ENCODE results near the gene CLDN5.

The CLDN5 gene

DNA sequence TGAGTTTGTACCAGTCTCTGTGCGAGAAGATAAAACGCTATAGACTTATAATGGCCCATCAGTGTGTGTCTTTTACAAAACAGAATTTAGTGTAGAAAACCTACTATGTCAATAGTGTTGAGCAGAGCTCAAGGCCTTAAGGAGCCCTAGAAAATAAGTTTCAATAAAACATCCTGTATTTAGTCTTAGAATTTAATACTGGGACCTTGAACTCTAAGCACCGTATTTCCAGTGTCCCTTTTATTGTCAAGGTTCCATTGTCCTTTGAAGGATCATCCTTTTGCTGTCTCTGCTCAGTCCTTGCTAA lies 27.9 kb downstream of the CLDN5 start:
- TF ChIP-seq, protein P1, sequence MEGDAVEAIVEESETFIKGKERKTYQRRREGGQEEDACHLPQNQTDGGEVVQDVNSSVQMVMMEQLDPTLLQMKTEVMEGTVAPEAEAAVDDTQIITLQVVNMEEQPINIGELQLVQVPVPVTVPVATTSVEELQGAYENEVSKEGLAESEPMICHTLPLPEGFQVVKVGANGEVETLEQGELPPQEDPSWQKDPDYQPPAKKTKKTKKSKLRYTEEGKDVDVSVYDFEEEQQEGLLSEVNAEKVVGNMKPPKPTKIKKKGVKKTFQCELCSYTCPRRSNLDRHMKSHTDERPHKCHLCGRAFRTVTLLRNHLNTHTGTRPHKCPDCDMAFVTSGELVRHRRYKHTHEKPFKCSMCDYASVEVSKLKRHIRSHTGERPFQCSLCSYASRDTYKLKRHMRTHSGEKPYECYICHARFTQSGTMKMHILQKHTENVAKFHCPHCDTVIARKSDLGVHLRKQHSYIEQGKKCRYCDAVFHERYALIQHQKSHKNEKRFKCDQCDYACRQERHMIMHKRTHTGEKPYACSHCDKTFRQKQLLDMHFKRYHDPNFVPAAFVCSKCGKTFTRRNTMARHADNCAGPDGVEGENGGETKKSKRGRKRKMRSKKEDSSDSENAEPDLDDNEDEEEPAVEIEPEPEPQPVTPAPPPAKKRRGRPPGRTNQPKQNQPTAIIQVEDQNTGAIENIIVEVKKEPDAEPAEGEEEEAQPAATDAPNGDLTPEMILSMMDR (IDR thresholded peaks at IDR 0.05; ENCODE audit: low read depth, low read length) = no peak
- H3K4me3 ChIP-seq (ENCODE audit: low read depth, low read length) = no peak overlapping the region

- TF ChIP-seq, protein P1 (IDR thresholded peaks at IDR 0.05; ENCODE audit: low read depth, low read length) = no peak
Observed at GRCh38 chr22:19495562-19496323, 28.5 kb downstream of the CLDN5 start.

DNA sequence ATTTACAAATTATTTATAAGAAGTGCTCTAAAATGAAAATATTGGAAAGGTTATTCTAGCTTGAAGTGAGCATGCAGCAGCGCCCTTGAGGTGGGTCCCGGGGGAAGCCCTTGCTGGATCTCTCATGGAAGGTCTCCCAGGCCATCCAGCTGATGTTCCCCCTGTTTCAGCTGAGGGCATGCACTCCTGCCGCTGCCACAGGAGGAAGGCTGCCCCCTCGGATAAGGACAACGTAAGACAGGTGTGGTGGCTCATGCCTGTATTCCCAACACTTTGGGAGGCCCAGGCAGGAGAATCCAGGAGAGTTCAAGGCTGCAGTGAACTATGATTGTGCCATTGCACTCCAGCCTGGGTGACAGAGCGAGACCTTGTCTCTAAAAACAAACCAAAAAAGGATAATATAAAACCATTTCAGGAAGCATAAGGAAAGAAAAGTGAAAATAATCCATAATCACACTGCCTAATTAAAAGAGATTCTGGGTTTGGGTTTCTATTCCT lies 29.5 kb downstream of the CLDN5 start:
- TF ChIP-seq, protein P1 (IDR thresholded peaks at IDR 0.05; ENCODE audit: low read depth, low read length) = no peak
- H3K4me3 ChIP-seq (ENCODE audit: low read depth, low read length) = no peak overlapping the region

More at GRCh38 chr22:19495562-19496323, 28.5 kb downstream of the CLDN5 start:
- H3K4me3 ChIP-seq (ENCODE audit: low read depth, low read length) = no peak overlapping the region

- TF ChIP-seq, protein P1 (IDR thresholded peaks at IDR 0.05; ENCODE audit: low read depth, low read length) = no peak
Observed at GRCh38 chr22:19494001-19494560, 30.1 kb downstream of the CLDN5 start.

GRCh38 chr22:19492504-19493174 lies 31.6 kb downstream of the CLDN5 start:
- TF ChIP-seq, protein P1 (IDR thresholded peaks at IDR 0.05; ENCODE audit: low read depth, low read length) = no peak
- no peak overlapping the region for H3K4me3 ChIP-seq (ENCODE audit: low read depth, low read length)

More at GRCh38 chr22:19494001-19494560, 30.1 kb downstream of the CLDN5 start:
- H3K4me3 ChIP-seq (ENCODE audit: low read depth, low read length) = no peak overlapping the region

DNA sequence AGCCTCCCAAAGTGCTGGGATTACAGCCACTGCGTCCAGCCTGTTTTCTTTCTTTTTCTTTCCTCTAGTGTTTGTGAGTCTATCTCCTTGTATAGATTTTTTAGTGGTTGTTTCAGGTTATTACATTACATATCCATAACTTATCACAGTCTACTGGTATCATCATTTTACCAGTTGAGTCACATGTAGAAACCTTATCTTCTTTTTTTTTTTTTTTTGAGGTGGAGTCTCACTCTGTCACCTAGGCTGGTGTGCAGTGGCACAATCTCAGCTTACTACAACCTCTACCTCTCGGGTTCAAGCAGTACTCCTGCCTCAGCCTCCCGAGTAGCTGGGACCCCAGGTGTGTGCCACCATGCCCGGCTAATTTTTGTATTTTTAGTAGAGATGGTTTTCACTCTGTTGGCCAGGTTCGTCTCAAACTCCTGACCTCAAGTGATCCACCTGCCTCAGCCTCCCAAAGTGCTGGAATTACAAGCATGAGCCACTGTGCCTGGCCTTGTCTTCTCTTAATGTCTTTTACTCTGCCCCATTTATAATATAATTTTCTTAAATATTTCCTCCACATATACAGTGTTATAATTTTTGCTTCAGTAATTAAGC lies 33.5 kb downstream of the CLDN5 start:
- TF ChIP-seq, protein P1 (IDR thresholded peaks at IDR 0.05; ENCODE audit: low read depth, low read length) = no peak
- H3K4me3 ChIP-seq (ENCODE audit: low read depth, low read length) = no peak overlapping the region

Data from WI38 (cell line).